Activated CD8-positive, alpha-beta T cell treated with anti-CD3 and anti-CD28 coated beads for 36 hours (primary cell): ENCODE results near the gene LEMD2. TPM values are rescaled to one million over a fixed set of nuclear protein-coding genes. Genes with fewer than 3 reads are reported as not detected.

Experiments
- ATAC-seq: fragments of 200-7000 bp; cut with Tn5 transposase; one replicate; pipeline ENCODE4 v1.10.0; 2021; ENCODE audit warnings: mild to moderate bottlenecking, moderate library complexity
- CTCF ChIA-PET: fragments of 350-600 bp; sonication (Branson Sonifier 250); formaldehyde crosslinking; loops from one replicate; lab custom pipeline; 2021; ENCODE audit warnings: antibody characterized with exemption; lab: Charles Lee
- POLR2A ChIA-PET: fragments of 350-600 bp; sonication (Branson Sonifier 250); formaldehyde crosslinking; loops from one replicate; lab custom pipeline; 2021; ENCODE audit warnings: antibody characterized with exemption; lab: Charles Lee
- DNase-seq: peaks from one replicate; pipeline ENCODE4 v3.0.0-alpha.2; 2020
- H3K27ac Mint-ChIP-seq: one replicate; pipeline ENCODE4 v1.8.0; 2021; ENCODE audit warnings: mild to moderate bottlenecking, mixed read lengths
- H3K27me3 Mint-ChIP-seq: one replicate; pipeline ENCODE4 v1.8.0; 2021; ENCODE audit warnings: mixed read lengths
- H3K36me3 Mint-ChIP-seq: one replicate; pipeline ENCODE4 v1.8.0; 2021; ENCODE audit warnings: low read depth, mixed read lengths
- H3K4me1 Mint-ChIP-seq: one replicate; pipeline ENCODE4 v1.8.0; 2021; ENCODE audit warnings: low read depth, mixed read lengths
- H3K4me3 Mint-ChIP-seq: one replicate; pipeline ENCODE4 v1.8.0; 2021; ENCODE audit warnings: mild to moderate bottlenecking, moderate library complexity, mixed read lengths
- H3K9me3 Mint-ChIP-seq: one replicate; pipeline ENCODE4 v1.8.0; 2021; ENCODE audit warnings: mixed read lengths
- CTCF ChIP-seq: fragments of 200-600 bp; IDR thresholded peaks from one replicate; pipeline ENCODE4 v1.8.0; 2022; ENCODE audit warnings: antibody characterized with exemption, mild to moderate bottlenecking
- intact Hi-C: fragments of 100-400 bp; cut with micrococcal nuclease; formaldehyde crosslinking; loops from one replicate; pipeline ENCODE4 v1.10.0; 2022
- total RNA-seq, 2 experiments: library from RNA; stranded (reverse); gene quantifications; one replicate each; pipeline ENCODE4 v1.2.3, GENCODE V29; 2021

LEMD2 gene
- total RNA-seq, 2 experiments from 2014 or later, result 40.1 to 41.5 TPM

- no peak for TF ChIP-seq CTCF
- intact Hi-C loops, result loop anchor here (5.0 kb wide), 1 partner anchor 257 kb away; no protein-coding TSS in a partner anchor
- H3K9me3 Mint-ChIP-seq, result no peaks in the 10 kb centered on the region
- DNase-seq (no peak), ATAC-seq (no peak)
- H3K27me3 Mint-ChIP-seq, result peaks cover 11% of the 10 kb centered on the region
- CTCF ChIA-PET, result interaction anchor here (0.6 to 9.0 kb wide), 26 partner anchors 10 to 426 kb away, joined by 3 to 132 read pairs (median 5); partner anchors contain the start of genes IP6K3, LEMD2 and UQCC2
- no peak overlapping the region for H3K27ac Mint-ChIP-seq
- H3K4me1 Mint-ChIP-seq, result peaks cover 9% of the 10 kb centered on the region
- peaks cover 9% of the 10 kb centered on the region for H3K36me3 Mint-ChIP-seq
- POLR2A ChIA-PET, result interaction anchor here (1.0 to 1.6 kb wide), 4 partner anchors 10 to 59 kb away, joined by 3 read pairs; partner anchors contain the start of gene UQCC2
- H3K4me3 Mint-ChIP-seq, result no peak overlapping the region
Measured at GRCh38 chr6:33770124-33770832, 18.7 kb downstream of the LEMD2 start.

GRCh38 chr6:33769248-33769821 is 19.6 kb downstream of the LEMD2 start:
- Mint-ChIP-seq H3K4me1 (peaks cover 9% of the 10 kb centered on the region), H3K9me3 (no peaks in the 10 kb centered on the region), H3K27ac (no peak overlapping the region), H3K4me3 (no peak overlapping the region), H3K36me3 (peaks cover 5% of the 10 kb centered on the region), H3K27me3 (peaks cover 11% of the 10 kb centered on the region)
- ATAC-seq (no peak), DNase-seq (no peak)
- ChIA-PET CTCF (interaction anchor here (0.6 to 9.0 kb wide), 12 partner anchors 9 to 286 kb away, joined by 3 to 132 read pairs (median 4); partner anchors contain the start of gene IP6K3), POLR2A (interaction anchor here (1.2 kb wide), 1 partner anchor 18 kb away, joined by 3 read pairs; no protein-coding TSS in a partner anchor)
- TF ChIP-seq CTCF, result no peak
- intact Hi-C loops, result no loop called here

GRCh38 chr6:33768644-33769120 is 20.2 kb downstream of the LEMD2 start:
- intact Hi-C loops, result no loop called here
- H3K4me3 Mint-ChIP-seq, result no peak overlapping the region
- ATAC-seq, result peak; percentile 82
- ChIA-PET POLR2A (no interaction called here), CTCF (interaction anchor here (0.8 to 9.0 kb wide), 12 partner anchors 9 to 386 kb away, joined by 3 to 132 read pairs (median 4); partner anchors contain the start of gene IP6K3)
- no peak overlapping the region for H3K27ac Mint-ChIP-seq
- DNase-seq, result peak; percentile 85
- no peaks in the 10 kb centered on the region for H3K9me3 Mint-ChIP-seq
- peaks cover 5% of the 10 kb centered on the region for H3K36me3 Mint-ChIP-seq
- peak; percentile 78 for TF ChIP-seq CTCF
- H3K27me3 Mint-ChIP-seq, result peaks cover 11% of the 10 kb centered on the region
- peaks cover 9% of the 10 kb centered on the region for H3K4me1 Mint-ChIP-seq

- TF ChIP-seq CTCF, result no peak
- H3K4me1 Mint-ChIP-seq, result peaks cover 8% of the 10 kb centered on the region
- intact Hi-C loops, result no loop called here
- no peak overlapping the region for H3K4me3 Mint-ChIP-seq
- peaks cover 3% of the 10 kb centered on the region for H3K36me3 Mint-ChIP-seq
- ChIA-PET POLR2A (no interaction called here), CTCF (interaction anchor here (0.5 to 9.0 kb wide), 16 partner anchors 9 to 387 kb away, joined by 3 to 132 read pairs (median 4); partner anchors contain the start of genes IP6K3, LEMD2 and UQCC2)
- no peaks in the 10 kb centered on the region for H3K9me3 Mint-ChIP-seq
- no peak for DNase-seq
- no peak for ATAC-seq
- peaks cover 11% of the 10 kb centered on the region for H3K27me3 Mint-ChIP-seq
- no peak overlapping the region for H3K27ac Mint-ChIP-seq
Measured at GRCh38 chr6:33766921-33767907, 21.7 kb downstream of the LEMD2 start.
